ENCODE measurements around the gene FDXACB1. TPM values are rescaled to one million over a fixed set of nuclear protein-coding genes. Genes with fewer than 3 reads are reported as not detected.

FDXACB1 gene
- total RNA-seq, 1 donor from 2014 or later = 4.8 TPM

DNA sequence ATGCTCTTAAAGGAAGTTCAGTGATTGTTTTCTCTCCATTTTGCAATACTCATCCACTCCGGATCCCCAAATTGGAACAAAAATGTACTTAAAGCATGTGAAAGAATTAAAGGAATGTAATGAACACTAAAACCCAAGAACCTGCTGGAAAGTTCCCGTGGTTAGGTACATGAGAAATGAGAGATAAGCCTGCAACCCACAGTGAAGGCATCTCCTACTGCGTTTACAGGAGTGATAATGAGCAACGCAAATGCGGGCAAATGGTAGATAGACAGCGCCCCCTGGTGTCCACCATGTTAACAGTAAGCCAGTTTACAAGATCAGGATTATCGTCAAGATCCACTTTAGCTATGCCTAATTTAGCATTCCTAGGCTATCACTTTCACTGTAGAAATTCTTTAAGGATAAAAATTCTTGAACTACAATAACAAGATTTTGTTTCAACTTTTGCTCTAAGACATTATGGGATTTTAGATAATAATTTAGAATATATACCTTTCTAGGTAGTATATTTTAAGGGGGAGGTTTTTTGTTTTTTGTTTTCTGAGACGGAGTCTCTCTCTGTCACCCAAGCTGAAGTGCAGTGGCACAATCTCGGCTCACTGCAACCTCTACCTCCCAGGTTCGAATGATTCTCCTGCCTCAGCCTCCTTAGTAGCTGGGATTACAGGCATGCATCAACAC is 37.5 kb downstream of the FDXACB1 start:
- Mint-ChIP-seq H3K27me3 (ENCODE audit: low read depth) (no peaks in the 10 kb centered on the region), H3K27ac (ENCODE audit: unreplicated experiment) (no peak overlapping the region), H3K9me3 (no peaks in the 10 kb centered on the region), H3K4me1 (peaks cover 5% of the 10 kb centered on the region), H3K4me3 (no peak overlapping the region), H3K36me3 (ENCODE audit: low read depth) (no peaks in the 10 kb centered on the region)
- peak; percentile 93 for DNase-seq (ENCODE audit: low read depth, low spot score)
- TF ChIP-seq CTCF (conservative IDR thresholded peaks at IDR 0.05) = peak; percentile 95

GRCh38 chr11:111840143-111840542 is 38.8 kb downstream of the FDXACB1 start:
- no peak for TF ChIP-seq CTCF (conservative IDR thresholded peaks at IDR 0.05)
- no peaks in the 10 kb centered on the region for H3K9me3 Mint-ChIP-seq
- H3K27me3 Mint-ChIP-seq (ENCODE audit: low read depth) = no peaks in the 10 kb centered on the region
- H3K27ac Mint-ChIP-seq (ENCODE audit: unreplicated experiment) = no peak overlapping the region
- no peak for DNase-seq (ENCODE audit: low read depth, low spot score)
- peaks cover 3% of the 10 kb centered on the region for H3K36me3 Mint-ChIP-seq (ENCODE audit: low read depth)
- peaks cover 4% of the 10 kb centered on the region for H3K4me1 Mint-ChIP-seq
- H3K4me3 Mint-ChIP-seq = no peak overlapping the region

DNA sequence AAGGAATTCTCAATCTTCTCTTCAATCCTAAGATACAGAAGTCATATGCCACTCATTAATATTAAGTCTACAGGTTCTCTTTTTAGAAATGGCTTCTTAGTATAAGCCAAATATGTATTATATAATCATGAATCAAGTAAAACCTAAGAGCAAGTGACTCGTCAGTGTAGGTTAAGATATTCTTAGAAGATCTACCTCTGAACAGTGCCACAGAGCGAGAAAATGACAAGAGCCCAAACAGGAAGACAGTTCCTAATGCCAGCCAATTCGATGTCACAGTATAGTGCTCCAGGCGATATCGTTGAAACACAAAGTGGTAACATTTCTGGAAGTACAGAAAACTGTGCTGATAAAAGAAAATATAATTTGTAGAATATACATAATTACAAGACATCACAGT is 40.9 kb downstream of the FDXACB1 start:
- DNase-seq (ENCODE audit: low read depth, low spot score) = no peak
- no peak overlapping the region for H3K27ac Mint-ChIP-seq (ENCODE audit: unreplicated experiment)
- peaks cover 4% of the 10 kb centered on the region for H3K4me1 Mint-ChIP-seq
- H3K9me3 Mint-ChIP-seq = no peaks in the 10 kb centered on the region
- H3K27me3 Mint-ChIP-seq (ENCODE audit: low read depth) = no peaks in the 10 kb centered on the region
- no peak for TF ChIP-seq CTCF (conservative IDR thresholded peaks at IDR 0.05)
- peaks cover 3% of the 10 kb centered on the region for H3K36me3 Mint-ChIP-seq (ENCODE audit: low read depth)
- no peak overlapping the region for H3K4me3 Mint-ChIP-seq

DNA sequence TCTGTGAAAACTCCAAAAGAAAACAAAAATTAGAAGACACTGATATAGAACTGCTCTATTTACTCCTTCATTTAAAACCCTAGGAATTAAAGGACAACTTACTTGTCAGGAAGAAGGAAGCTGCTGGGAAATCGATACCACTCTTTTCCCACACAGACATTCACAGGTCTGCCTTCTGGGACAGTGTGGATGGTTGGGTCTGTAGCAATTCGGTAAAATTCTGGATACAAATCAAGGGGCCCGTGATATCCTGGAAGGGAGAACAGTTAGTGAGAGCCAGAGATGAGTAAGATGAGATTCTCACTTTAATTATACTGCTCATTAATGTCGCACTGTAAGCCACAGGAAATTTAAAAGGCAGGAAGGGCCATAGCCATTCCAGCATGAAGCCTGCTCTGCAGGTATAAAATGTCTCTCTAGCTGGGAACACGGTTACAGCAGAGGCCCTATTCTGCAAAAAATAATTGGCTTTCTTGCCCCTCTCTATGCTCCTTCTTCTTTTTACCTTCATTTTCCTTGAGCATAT is 41.5 kb downstream of the FDXACB1 start:
- H3K4me3 Mint-ChIP-seq = no peak overlapping the region
- TF ChIP-seq CTCF (conservative IDR thresholded peaks at IDR 0.05) = no peak
- peaks cover 4% of the 10 kb centered on the region for H3K4me1 Mint-ChIP-seq
- DNase-seq (ENCODE audit: low read depth, low spot score) = no peak
- no peak overlapping the region for H3K27ac Mint-ChIP-seq (ENCODE audit: unreplicated experiment)
- no peaks in the 10 kb centered on the region for H3K9me3 Mint-ChIP-seq
- peaks cover 3% of the 10 kb centered on the region for H3K36me3 Mint-ChIP-seq (ENCODE audit: low read depth)
- no peaks in the 10 kb centered on the region for H3K27me3 Mint-ChIP-seq (ENCODE audit: low read depth)

DNA sequence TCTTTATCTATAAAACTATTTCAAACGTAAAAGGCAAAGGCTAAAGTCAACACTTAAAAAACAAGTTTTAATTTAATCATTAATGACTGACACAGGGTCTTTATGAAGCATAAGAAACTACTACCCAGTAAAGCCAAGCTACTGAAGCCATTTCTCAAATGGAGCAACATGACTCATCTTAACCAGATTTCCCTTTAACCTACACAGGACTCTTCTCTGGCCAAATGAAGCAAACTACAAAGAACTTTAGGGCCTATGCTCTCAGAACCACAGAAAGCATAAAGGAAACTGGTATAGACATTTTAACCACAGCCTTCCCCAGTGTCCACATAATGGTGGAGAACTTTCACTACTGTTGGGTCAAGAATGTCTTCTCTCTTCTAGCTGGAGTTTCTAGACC is 42.2 kb downstream of the FDXACB1 start:
- H3K36me3 Mint-ChIP-seq (ENCODE audit: low read depth) = peaks cover 3% of the 10 kb centered on the region
- H3K27ac Mint-ChIP-seq (ENCODE audit: unreplicated experiment) = no peak overlapping the region
- TF ChIP-seq CTCF (conservative IDR thresholded peaks at IDR 0.05) = no peak
- no peak overlapping the region for H3K4me3 Mint-ChIP-seq
- no peaks in the 10 kb centered on the region for H3K9me3 Mint-ChIP-seq
- DNase-seq (ENCODE audit: low read depth, low spot score) = no peak
- H3K4me1 Mint-ChIP-seq = peaks cover 4% of the 10 kb centered on the region
- H3K27me3 Mint-ChIP-seq (ENCODE audit: low read depth) = no peaks in the 10 kb centered on the region
